ENCODE measurements around the gene CCR3.

DNA sequence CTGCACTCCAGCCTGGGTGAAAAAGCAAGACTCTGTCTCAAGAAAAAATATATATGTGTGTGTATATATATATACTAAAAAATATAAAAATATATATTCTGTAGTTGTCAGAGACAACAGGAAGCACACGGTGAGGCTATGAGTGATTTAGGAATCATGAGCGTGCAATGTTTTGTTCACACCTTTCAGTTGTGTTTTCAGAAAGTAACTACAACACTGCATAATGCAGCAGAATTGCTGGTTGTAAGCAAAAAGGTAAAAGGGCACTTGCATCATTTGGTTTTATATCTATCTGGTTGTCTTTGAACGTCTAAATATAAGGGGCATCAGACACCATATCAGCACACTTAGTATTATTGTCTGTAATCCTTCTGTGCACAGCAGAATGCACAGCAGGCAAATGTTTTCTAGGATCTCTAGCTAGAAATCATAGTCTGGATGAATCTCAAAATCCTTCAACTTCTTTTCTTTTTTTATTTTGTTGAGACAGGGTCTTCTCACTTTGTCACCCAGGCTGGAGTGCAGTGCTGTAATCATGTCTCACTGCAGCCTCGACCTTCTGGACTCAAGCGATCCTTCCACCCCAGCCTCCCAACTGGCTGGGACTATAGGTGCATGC, 44.8 kb downstream of the CCR3 start:
- TF ChIP-seq CTCF (IDR thresholded peaks at IDR 0.05 in 2 of 3, conservative IDR thresholded peaks at IDR 0.05 in 1 of 3; ENCODE audit: borderline replicate concordance in 1 of 3, insufficient read depth in 1 of 3, low read depth in 2 of 3, low read length in 2 of 3) (no peak), TCF7L2 (IDR thresholded peaks at IDR 0.05; ENCODE audit: borderline replicate concordance, extremely low read depth, insufficient read depth, insufficient read length) (no peak), POLR2AphosphoS5 (IDR thresholded peaks at IDR 0.05; ENCODE audit: low read depth, low read length) (no peak), CEBPB (IDR thresholded peaks at IDR 0.05; ENCODE audit: low read depth) (no peak), SP1 (IDR thresholded peaks at IDR 0.05; ENCODE audit: low read depth) (no peak), SRF (IDR thresholded peaks at IDR 0.05; ENCODE audit: low read depth) (no peak), EZH2 (IDR thresholded peaks at IDR 0.05) (no peak), EZH2phosphoT487 (IDR thresholded peaks at IDR 0.05; ENCODE audit: borderline replicate concordance) (no peak), POLR2A (IDR thresholded peaks at IDR 0.05; ENCODE audit: borderline replicate concordance, extremely low read depth, insufficient read depth, insufficient read length) (no peak), JUND (IDR thresholded peaks at IDR 0.05) (no peak), YY1 (IDR thresholded peaks at IDR 0.05; ENCODE audit: extremely low read depth, insufficient replicate concordance, low read depth, low read length) (no peak), RAD21 (IDR thresholded peaks at IDR 0.05; ENCODE audit: low read depth) (no peak), ELF1 (IDR thresholded peaks at IDR 0.05; ENCODE audit: borderline replicate concordance, low read depth) (no peak), EGR1 (IDR thresholded peaks at IDR 0.05; ENCODE audit: low read depth) (no peak)

Data from HCT116 (cell line).